ENCODE results near the gene CD2BP2. TPM values are rescaled to one million over a fixed set of nuclear protein-coding genes. Genes with fewer than 3 reads are reported as not detected.
A peak's percentile ranks its signal among the peaks of the same experiment; 100 is the strongest.

The CD2BP2 gene
- total and polyA plus RNA-seq, 9 of the 15 experiments (the other 6 are each of a cell fraction or from before 2014, with no cell fraction given): 3.9 to 51.1 (median 32.8) TPM

DNA sequence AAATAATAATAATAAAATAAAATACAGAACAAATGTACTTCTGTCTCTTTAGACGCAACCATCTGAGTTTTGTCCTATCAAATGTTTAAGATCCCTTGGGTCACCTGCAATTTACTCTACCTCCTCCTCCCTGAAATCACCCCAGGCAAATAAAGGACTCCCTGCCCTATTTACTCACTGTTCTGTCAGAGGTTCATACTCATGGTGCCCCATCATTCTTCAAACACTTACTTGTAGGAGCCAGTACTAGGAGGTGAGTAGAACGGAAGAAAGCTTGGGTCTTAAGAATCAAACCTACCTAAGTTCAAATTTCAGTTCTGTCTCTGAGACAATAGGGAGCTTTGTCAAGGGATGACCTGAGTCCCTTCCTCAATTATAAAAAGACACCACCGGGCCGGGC, 11.4 kb upstream of the CD2BP2 start:
- H3K27ac ChIP-seq (ENCODE audit: extremely low read depth, low read depth, low read length): no peak overlapping the region
- no peak overlapping the region for H2AFZ ChIP-seq (ENCODE audit: low read depth, low read length)
- peaks cover 23% of the 10 kb centered on the region for H4K20me1 ChIP-seq (replicated peaks; ENCODE audit: control insufficient read depth, insufficient read depth, low read length)
- H3K9me3 ChIP-seq (replicated peaks; ENCODE audit: control insufficient read depth, insufficient read depth, low read depth, low read length): no peaks in the 10 kb centered on the region
- DNase-seq (ENCODE audit: extremely low read depth in 1 of 4, low spot score in 3 of 4) (no peak), FAIRE-seq (no peak), ATAC-seq (no peak)
- H3K9ac ChIP-seq (ENCODE audit: insufficient read depth in 1 of 2, low read depth in 2 of 2, low read length in 2 of 2): peak overlapping the region in 1 of 2 experiments; percentile 50; a peak in 1 of 4 replicates
- WGBS (ENCODE audit: insufficient coverage, low coverage, missing lambda C conversion rate): 84% methylated on average over 4 of the region's 4 CpGs
- H3K4me3 ChIP-seq: no peak overlapping the region
- H3K4me1 ChIP-seq (replicated peaks in 1 of 2; ENCODE audit: control insufficient read depth in 2 of 2, insufficient read depth in 2 of 2, low read length in 2 of 2): peaks cover 15 to 30% of the 10 kb centered on the region in 2 experiments; a peak in 4 of 5 replicates
- ChIA-PET POLR2A (interaction anchor here (0.7 to 6.3 kb wide), 3 partner anchors 9 to 274 kb away, joined by 3 to 77 read pairs (median 3); partner anchors contain the start of gene CD2BP2), CTCF (ENCODE audit: low intra/inter-chr PET ratio) (no interaction called here)
- peaks cover 52% of the 10 kb centered on the region for H3K36me3 ChIP-seq (ENCODE audit: control insufficient read depth, insufficient read depth, low read length)
- H3K4me2 ChIP-seq (ENCODE audit: insufficient read depth, low read length): 0 out of 2 replicates have a peak overlapping the region, but pooled peaks have one; percentile 90
- intact Hi-C loops (cut with micrococcal nuclease): no loop called here
- no peaks in the 10 kb centered on the region for H3K27me3 ChIP-seq (ENCODE audit: control insufficient read depth in 2 of 2, insufficient read depth in 2 of 2, low read length in 2 of 2)
- BruUV-seq (replicated peaks): no TSS peak
- peaks cover 66% of the 10 kb centered on the region for H3K79me2 ChIP-seq (ENCODE audit: control insufficient read depth, insufficient read depth, low read length)
- H3K9me1 ChIP-seq (ENCODE audit: control insufficient read depth, insufficient read depth, low read length): peaks cover 6% of the 10 kb centered on the region
- in situ Hi-C loops (cut with MboI): loop anchor here (25.0 kb wide), 1 partner anchor 904 kb away; the partner anchor contains the start of genes BOLA2, SLX1B and SULT1A4
- TF ChIP-seq, protein P1, sequence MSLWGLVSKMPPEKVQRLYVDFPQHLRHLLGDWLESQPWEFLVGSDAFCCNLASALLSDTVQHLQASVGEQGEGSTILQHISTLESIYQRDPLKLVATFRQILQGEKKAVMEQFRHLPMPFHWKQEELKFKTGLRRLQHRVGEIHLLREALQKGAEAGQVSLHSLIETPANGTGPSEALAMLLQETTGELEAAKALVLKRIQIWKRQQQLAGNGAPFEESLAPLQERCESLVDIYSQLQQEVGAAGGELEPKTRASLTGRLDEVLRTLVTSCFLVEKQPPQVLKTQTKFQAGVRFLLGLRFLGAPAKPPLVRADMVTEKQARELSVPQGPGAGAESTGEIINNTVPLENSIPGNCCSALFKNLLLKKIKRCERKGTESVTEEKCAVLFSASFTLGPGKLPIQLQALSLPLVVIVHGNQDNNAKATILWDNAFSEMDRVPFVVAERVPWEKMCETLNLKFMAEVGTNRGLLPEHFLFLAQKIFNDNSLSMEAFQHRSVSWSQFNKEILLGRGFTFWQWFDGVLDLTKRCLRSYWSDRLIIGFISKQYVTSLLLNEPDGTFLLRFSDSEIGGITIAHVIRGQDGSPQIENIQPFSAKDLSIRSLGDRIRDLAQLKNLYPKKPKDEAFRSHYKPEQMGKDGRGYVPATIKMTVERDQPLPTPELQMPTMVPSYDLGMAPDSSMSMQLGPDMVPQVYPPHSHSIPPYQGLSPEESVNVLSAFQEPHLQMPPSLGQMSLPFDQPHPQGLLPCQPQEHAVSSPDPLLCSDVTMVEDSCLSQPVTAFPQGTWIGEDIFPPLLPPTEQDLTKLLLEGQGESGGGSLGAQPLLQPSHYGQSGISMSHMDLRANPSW (CRISPR knock-in tag; IDR thresholded peaks at IDR 0.05): no peak
- TF ChIP-seq, protein P2, sequence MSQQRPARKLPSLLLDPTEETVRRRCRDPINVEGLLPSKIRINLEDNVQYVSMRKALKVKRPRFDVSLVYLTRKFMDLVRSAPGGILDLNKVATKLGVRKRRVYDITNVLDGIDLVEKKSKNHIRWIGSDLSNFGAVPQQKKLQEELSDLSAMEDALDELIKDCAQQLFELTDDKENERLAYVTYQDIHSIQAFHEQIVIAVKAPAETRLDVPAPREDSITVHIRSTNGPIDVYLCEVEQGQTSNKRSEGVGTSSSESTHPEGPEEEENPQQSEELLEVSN (IDR thresholded peaks at IDR 0.05; ENCODE audit: borderline replicate concordance in 1 of 2, extremely low read depth in 1 of 2, insufficient read depth in 1 of 2, insufficient read length in 1 of 2, low read depth in 1 of 2, low read length in 1 of 2, poor library complexity in 1 of 2, severe bottlenecking in 1 of 2): no peak
- TF ChIP-seq, protein P3, sequence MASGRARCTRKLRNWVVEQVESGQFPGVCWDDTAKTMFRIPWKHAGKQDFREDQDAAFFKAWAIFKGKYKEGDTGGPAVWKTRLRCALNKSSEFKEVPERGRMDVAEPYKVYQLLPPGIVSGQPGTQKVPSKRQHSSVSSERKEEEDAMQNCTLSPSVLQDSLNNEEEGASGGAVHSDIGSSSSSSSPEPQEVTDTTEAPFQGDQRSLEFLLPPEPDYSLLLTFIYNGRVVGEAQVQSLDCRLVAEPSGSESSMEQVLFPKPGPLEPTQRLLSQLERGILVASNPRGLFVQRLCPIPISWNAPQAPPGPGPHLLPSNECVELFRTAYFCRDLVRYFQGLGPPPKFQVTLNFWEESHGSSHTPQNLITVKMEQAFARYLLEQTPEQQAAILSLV (tag; IDR thresholded peaks at IDR 0.05): no peak
- TF ChIP-seq ETV1 (tag; conservative IDR thresholded peaks at IDR 0.05; ENCODE audit: low read depth) (no peak), RBM14 (IDR thresholded peaks at IDR 0.05; ENCODE audit: borderline replicate concordance, insufficient read depth, low read depth, low read length) (no peak), TEAD1 (CRISPR knock-in tag; IDR thresholded peaks at IDR 0.05) (no peak), EHMT2 (IDR thresholded peaks at IDR 0.05) (no peak), SMAD4 (CRISPR knock-in tag; conservative IDR thresholded peaks at IDR 0.05) (no peak), HNRNPLL (IDR thresholded peaks at IDR 0.05; ENCODE audit: low read depth, low read length, poor library complexity, severe bottlenecking) (no peak), MBD2 (IDR thresholded peaks at IDR 0.05; ENCODE audit: borderline replicate concordance, low read depth) (no peak), YY1 (IDR thresholded peaks at IDR 0.05; ENCODE audit: borderline replicate concordance in 1 of 3, control insufficient read depth in 1 of 3, extremely low read depth in 1 of 3, insufficient read depth in 3 of 3, insufficient read length in 1 of 3, insufficient replicate concordance in 2 of 3, low read depth in 1 of 3, low read length in 2 of 3) (no peak)
- TF ChIP-seq, protein P4, sequence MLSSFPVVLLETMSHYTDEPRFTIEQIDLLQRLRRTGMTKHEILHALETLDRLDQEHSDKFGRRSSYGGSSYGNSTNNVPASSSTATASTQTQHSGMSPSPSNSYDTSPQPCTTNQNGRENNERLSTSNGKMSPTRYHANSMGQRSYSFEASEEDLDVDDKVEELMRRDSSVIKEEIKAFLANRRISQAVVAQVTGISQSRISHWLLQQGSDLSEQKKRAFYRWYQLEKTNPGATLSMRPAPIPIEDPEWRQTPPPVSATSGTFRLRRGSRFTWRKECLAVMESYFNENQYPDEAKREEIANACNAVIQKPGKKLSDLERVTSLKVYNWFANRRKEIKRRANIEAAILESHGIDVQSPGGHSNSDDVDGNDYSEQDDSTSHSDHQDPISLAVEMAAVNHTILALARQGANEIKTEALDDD (IDR thresholded peaks at IDR 0.05): no peak
- TF ChIP-seq, protein P5, sequence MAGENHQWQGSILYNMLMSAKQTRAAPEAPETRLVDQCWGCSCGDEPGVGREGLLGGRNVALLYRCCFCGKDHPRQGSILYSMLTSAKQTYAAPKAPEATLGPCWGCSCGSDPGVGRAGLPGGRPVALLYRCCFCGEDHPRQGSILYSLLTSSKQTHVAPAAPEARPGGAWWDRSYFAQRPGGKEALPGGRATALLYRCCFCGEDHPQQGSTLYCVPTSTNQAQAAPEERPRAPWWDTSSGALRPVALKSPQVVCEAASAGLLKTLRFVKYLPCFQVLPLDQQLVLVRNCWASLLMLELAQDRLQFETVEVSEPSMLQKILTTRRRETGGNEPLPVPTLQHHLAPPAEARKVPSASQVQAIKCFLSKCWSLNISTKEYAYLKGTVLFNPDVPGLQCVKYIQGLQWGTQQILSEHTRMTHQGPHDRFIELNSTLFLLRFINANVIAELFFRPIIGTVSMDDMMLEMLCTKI (IDR thresholded peaks at IDR 0.05; ENCODE audit: partially characterized antibody): no peak
